Neural progenitor cell (in vitro differentiated cells): ENCODE results near the gene ZNF672. TPM values are rescaled to one million over a fixed set of nuclear protein-coding genes. Genes with fewer than 3 reads are reported as not detected.
A peak's percentile ranks its signal among the peaks of the same experiment; 100 is the strongest.

ENCODE experiments used
- DNase-seq: peaks from one replicate; pipeline ENCODE4 v3.0.0-alpha.2; 2016; ENCODE audit warnings: low spot score
- H2AFZ ChIP-seq: fragments of 200-600 bp; sonication (generic); replicated peaks from 2 replicates; pipeline ENCODE4 v1.6.1; 2016; ENCODE audit warnings: antibody characterized with exemption
- H3F3A ChIP-seq: fragments of 200-600 bp; sonication (generic); 2 replicates; pipeline ENCODE4 v1.6.1; 2016; ENCODE audit warnings: antibody characterized with exemption, low read depth
- H3K27ac ChIP-seq: fragments of 200-600 bp; sonication (generic); 2 replicates; pipeline ENCODE4 v1.5.1; 2016; ENCODE audit warnings: mild to moderate bottlenecking
- H3K27me3 ChIP-seq: fragments of 200-600 bp; sonication (generic); 2 replicates; pipeline ENCODE4 v1.6.1; 2016; ENCODE audit warnings: mild to moderate bottlenecking, moderate library complexity
- H3K36me3 ChIP-seq: fragments of 200-600 bp; sonication (generic); 2 replicates; pipeline ENCODE4 v1.5.1; 2016
- H3K4me1 ChIP-seq: fragments of 200-600 bp; sonication (generic); 2 replicates; pipeline ENCODE4 v1.6.1; 2016; ENCODE audit warnings: mixed run types
- H3K4me2 ChIP-seq: fragments of 200-600 bp; sonication (generic); 2 replicates; pipeline ENCODE4 v1.6.1; 2016
- H3K4me3 ChIP-seq: fragments of 200-600 bp; sonication (generic); 2 replicates; pipeline ENCODE4 v1.5.1; 2016
- H3K79me2 ChIP-seq: fragments of 200-600 bp; sonication (generic); 2 replicates; pipeline ENCODE4 v1.6.1; 2016; ENCODE audit warnings: low read depth
- H3K9ac ChIP-seq: fragments of 200-600 bp; sonication (generic); 2 replicates; pipeline ENCODE4 v1.6.1; 2016
- H3K9me3 ChIP-seq: fragments of 200-600 bp; sonication (generic); 2 replicates; pipeline ENCODE4 v1.5.1; 2016; ENCODE audit warnings: low read depth
- H4K20me1 ChIP-seq: fragments of 200-600 bp; sonication (generic); 2 replicates; pipeline ENCODE4 v1.6.1; 2016; ENCODE audit warnings: low read depth
- H3K27ac Mint-ChIP-seq: 3 replicates; pipeline ENCODE4 v1.8.0; 2021; ENCODE audit warnings: mixed read lengths
- H3K27me3 Mint-ChIP-seq: 2 replicates; pipeline ENCODE4 v1.8.0; 2022; ENCODE audit warnings: low read depth, mild to moderate bottlenecking, inconsistent platforms, moderate library complexity, mixed read lengths; ENCODE audit not compliant: insufficient read depth
- H3K36me3 Mint-ChIP-seq: 3 replicates; pipeline ENCODE4 v1.8.0; 2021; ENCODE audit warnings: mixed read lengths
- H3K4me1 Mint-ChIP-seq: 3 replicates; pipeline ENCODE4 v1.8.0; 2021; ENCODE audit warnings: mixed read lengths
- H3K4me3 Mint-ChIP-seq: 3 replicates; pipeline ENCODE4 v1.8.0; 2021; ENCODE audit warnings: mild to moderate bottlenecking, moderate library complexity, mixed read lengths
- H3K9me3 Mint-ChIP-seq: 3 replicates; pipeline ENCODE4 v1.8.0; 2020; ENCODE audit warnings: mixed read lengths
- CTCF ChIP-seq: fragments of 200-600 bp; sonication (generic); IDR thresholded peaks from 2 replicates; pipeline ENCODE4 v1.5.1; 2017; ENCODE audit warnings: antibody characterized with exemption, mild to moderate bottlenecking
- EZH2 ChIP-seq: fragments of 200-600 bp; sonication (generic); IDR thresholded peaks from 2 replicates; pipeline ENCODE4 v1.6.1; 2017; ENCODE audit warnings: antibody characterized with exemption, mild to moderate bottlenecking, moderate library complexity
- EZH2phosphoT487 ChIP-seq: fragments of 200-600 bp; sonication (generic); IDR thresholded peaks from 2 replicates; pipeline ENCODE4 v1.6.1; 2017; ENCODE audit warnings: antibody characterized with exemption
- total RNA-seq: library from RNA; depleted of rRNA; stranded (reverse); fragments of >200 nt; gene quantifications from 2 replicates; pipeline ENCODE4 v1.2.3, GENCODE V29; 2015; ENCODE audit warnings: low replicate concordance

ZNF672 gene
- total RNA-seq, 1 donor from 2014 or later: 16.9 TPM

DNA sequence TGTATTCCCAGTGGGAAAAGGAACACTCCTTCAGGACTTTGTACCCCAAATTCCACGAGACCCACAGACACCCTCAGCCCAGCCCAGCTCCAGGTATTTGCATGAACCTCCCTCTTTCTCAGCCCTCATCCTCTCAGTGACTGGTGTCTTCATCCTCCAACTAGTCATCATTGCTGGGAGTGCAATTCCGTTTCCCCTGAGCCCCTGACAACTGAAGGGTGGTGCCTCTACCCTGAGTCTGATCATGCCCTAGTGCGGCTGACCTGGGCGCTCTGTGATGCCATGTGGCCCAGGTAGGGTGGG lies 24.6 kb downstream of the ZNF672 start:
- H3K27ac ChIP-seq: no peak overlapping the region
- no peak overlapping the region for H3K9ac ChIP-seq
- peak overlapping the region; percentile 97 for H2AFZ ChIP-seq
- no peaks in the 10 kb centered on the region for H3K9me3 Mint-ChIP-seq
- no peak for DNase-seq
- H3F3A ChIP-seq: peaks cover 17% of the 10 kb centered on the region
- H3K36me3 Mint-ChIP-seq: no peaks in the 10 kb centered on the region
- peaks cover 53% of the 10 kb centered on the region for H3K27me3 ChIP-seq
- H3K4me3 Mint-ChIP-seq: peak overlapping the region; percentile 83
- peaks cover 4% of the 10 kb centered on the region for H3K79me2 ChIP-seq
- no peaks in the 10 kb centered on the region for H4K20me1 ChIP-seq
- TF ChIP-seq EZH2phosphoT487 (no peak), CTCF (no peak), EZH2 (no peak)
- H3K4me1 ChIP-seq: peaks cover 14% of the 10 kb centered on the region
- H3K27ac Mint-ChIP-seq: peak overlapping the region; percentile 12
- peaks cover 9% of the 10 kb centered on the region for H3K27me3 Mint-ChIP-seq
- H3K4me3 ChIP-seq: peak overlapping the region; percentile 62
- H3K4me1 Mint-ChIP-seq: peaks cover 29% of the 10 kb centered on the region
- peak overlapping the region; percentile 91 for H3K4me2 ChIP-seq
- no peaks in the 10 kb centered on the region for H3K36me3 ChIP-seq
- H3K9me3 ChIP-seq: no peaks in the 10 kb centered on the region

- peak overlapping the region; percentile 12 for H3K27ac Mint-ChIP-seq
- peak overlapping the region; percentile 97 for H2AFZ ChIP-seq
- H3K27me3 ChIP-seq: peaks cover 53% of the 10 kb centered on the region
- peaks cover 12% of the 10 kb centered on the region for H3K4me1 ChIP-seq
- DNase-seq: peak; percentile 87
- no peaks in the 10 kb centered on the region for H3K9me3 ChIP-seq
- peaks cover 15% of the 10 kb centered on the region for H3F3A ChIP-seq
- peak overlapping the region; percentile 83 for H3K4me3 Mint-ChIP-seq
- TF ChIP-seq EZH2phosphoT487 (no peak), EZH2 (no peak), CTCF (no peak)
- no peak overlapping the region for H3K27ac ChIP-seq
- H4K20me1 ChIP-seq: no peaks in the 10 kb centered on the region
- peak overlapping the region; percentile 91 for H3K4me2 ChIP-seq
- H3K9me3 Mint-ChIP-seq: no peaks in the 10 kb centered on the region
- H3K27me3 Mint-ChIP-seq: peaks cover 9% of the 10 kb centered on the region
- H3K36me3 Mint-ChIP-seq: no peaks in the 10 kb centered on the region
- peak overlapping the region; percentile 62 for H3K4me3 ChIP-seq
- H3K4me1 Mint-ChIP-seq: peaks cover 29% of the 10 kb centered on the region
- no peak overlapping the region for H3K9ac ChIP-seq
- no peaks in the 10 kb centered on the region for H3K79me2 ChIP-seq
- H3K36me3 ChIP-seq: no peaks in the 10 kb centered on the region
Observed at GRCh38 chr1:248862998-248863881, 25.2 kb downstream of the ZNF672 start.

DNA sequence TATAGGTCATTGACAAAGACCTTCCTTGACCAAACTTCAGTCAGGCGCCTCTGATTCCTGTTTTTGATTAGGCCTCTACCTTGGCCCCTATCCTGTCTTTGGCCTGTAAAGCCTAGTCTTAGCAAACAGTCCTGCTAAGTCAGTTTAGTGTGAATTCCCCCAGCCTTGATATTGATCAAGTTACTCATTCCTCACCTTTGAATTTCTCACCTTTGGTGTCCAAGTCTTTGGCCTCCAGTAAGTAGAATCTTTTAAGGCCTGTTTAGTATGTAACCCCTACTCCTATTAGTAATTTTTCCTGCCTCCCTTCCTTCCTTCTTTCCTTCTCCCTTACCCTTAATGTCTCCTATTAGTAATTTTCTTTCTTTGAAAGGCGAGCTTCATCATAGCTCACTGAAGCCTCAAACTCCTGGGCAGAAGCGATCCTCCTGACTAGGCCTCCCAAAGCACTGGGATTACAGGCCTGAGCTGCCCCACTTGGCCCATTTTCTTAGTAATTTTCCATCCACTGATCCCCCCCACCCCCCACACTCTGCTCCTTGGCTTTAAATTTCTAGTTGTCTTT lies 33.9 kb downstream of the ZNF672 start:
- TF ChIP-seq CTCF (no peak), EZH2phosphoT487 (no peak), EZH2 (no peak)
- H3K4me3 ChIP-seq: peak overlapping the region; percentile 72
- no peaks in the 10 kb centered on the region for H3K9me3 ChIP-seq
- no peaks in the 10 kb centered on the region for H3K79me2 ChIP-seq
- H3K27ac Mint-ChIP-seq: no peak overlapping the region
- H3K9ac ChIP-seq: no peak overlapping the region
- H3K4me2 ChIP-seq: peak overlapping the region; percentile 73
- H3K36me3 ChIP-seq: no peaks in the 10 kb centered on the region
- peak overlapping the region; percentile 98 for H3K4me3 Mint-ChIP-seq
- H4K20me1 ChIP-seq: no peaks in the 10 kb centered on the region
- H3F3A ChIP-seq: peaks cover 25% of the 10 kb centered on the region
- H3K27ac ChIP-seq: no peak overlapping the region
- H3K36me3 Mint-ChIP-seq: peaks cover 8% of the 10 kb centered on the region
- H3K4me1 ChIP-seq: no peaks in the 10 kb centered on the region
- H3K4me1 Mint-ChIP-seq: peaks cover 13% of the 10 kb centered on the region
- no peak for DNase-seq
- peaks cover 12% of the 10 kb centered on the region for H3K9me3 Mint-ChIP-seq
- no peaks in the 10 kb centered on the region for H3K27me3 ChIP-seq
- peaks cover 28% of the 10 kb centered on the region for H3K27me3 Mint-ChIP-seq
- peak overlapping the region; percentile 96 for H2AFZ ChIP-seq
